Astrocyte of the cerebellum (primary cell): Measurements from ENCODE around the gene CCDC60.

Source experiments
- DNase-seq: peaks from one replicate; pipeline ENCODE4 v3.0.0-alpha.2; 2011; ENCODE audit warnings: low read depth
- H3K4me3 ChIP-seq: 2 replicates; pipeline ENCODE4 v1.5.1; 2011; ENCODE audit warnings: mild to moderate bottlenecking, low read depth, low read length, moderate library complexity
- in situ Hi-C: cut with HindIII; loops from 2 replicates; pipeline ENCODE4 v1.10.0; 2017; ENCODE audit warnings: low sequenced_read_pairs
- TF ChIP-seq, protein P1 (sequence below): IDR thresholded peaks from 2 replicates; pipeline ENCODE4 v1.5.1; 2012; ENCODE audit warnings: low read length, low read depth, moderate library complexity, mild to moderate bottlenecking; ENCODE audit errors: missing control alignments

The CCDC60 gene

DNA sequence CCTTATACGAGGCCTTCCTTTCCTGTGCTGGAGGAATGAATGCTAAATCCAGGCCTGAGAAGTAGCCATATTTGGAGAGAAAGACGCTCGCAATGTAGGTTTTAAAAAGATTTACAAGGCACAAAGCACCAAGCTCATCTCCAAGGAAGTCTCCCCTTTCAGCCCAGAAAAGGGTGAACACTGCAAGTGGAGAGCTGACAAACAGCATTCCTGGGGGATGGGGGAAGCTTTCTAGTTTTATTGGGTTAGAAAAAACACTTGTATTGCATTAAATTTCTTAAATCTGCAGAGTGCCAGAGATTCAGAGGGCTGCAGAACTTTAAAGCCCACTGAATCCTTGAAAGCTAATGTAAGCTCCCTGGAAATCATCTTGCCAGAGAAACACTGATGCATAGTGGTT, 34.6 kb downstream of the CCDC60 start:
- H3K4me3 ChIP-seq = no peak overlapping the region
- in situ Hi-C loops = no loop called here
- no peak for DNase-seq
- TF ChIP-seq, protein P1, sequence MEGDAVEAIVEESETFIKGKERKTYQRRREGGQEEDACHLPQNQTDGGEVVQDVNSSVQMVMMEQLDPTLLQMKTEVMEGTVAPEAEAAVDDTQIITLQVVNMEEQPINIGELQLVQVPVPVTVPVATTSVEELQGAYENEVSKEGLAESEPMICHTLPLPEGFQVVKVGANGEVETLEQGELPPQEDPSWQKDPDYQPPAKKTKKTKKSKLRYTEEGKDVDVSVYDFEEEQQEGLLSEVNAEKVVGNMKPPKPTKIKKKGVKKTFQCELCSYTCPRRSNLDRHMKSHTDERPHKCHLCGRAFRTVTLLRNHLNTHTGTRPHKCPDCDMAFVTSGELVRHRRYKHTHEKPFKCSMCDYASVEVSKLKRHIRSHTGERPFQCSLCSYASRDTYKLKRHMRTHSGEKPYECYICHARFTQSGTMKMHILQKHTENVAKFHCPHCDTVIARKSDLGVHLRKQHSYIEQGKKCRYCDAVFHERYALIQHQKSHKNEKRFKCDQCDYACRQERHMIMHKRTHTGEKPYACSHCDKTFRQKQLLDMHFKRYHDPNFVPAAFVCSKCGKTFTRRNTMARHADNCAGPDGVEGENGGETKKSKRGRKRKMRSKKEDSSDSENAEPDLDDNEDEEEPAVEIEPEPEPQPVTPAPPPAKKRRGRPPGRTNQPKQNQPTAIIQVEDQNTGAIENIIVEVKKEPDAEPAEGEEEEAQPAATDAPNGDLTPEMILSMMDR = no peak

DNA sequence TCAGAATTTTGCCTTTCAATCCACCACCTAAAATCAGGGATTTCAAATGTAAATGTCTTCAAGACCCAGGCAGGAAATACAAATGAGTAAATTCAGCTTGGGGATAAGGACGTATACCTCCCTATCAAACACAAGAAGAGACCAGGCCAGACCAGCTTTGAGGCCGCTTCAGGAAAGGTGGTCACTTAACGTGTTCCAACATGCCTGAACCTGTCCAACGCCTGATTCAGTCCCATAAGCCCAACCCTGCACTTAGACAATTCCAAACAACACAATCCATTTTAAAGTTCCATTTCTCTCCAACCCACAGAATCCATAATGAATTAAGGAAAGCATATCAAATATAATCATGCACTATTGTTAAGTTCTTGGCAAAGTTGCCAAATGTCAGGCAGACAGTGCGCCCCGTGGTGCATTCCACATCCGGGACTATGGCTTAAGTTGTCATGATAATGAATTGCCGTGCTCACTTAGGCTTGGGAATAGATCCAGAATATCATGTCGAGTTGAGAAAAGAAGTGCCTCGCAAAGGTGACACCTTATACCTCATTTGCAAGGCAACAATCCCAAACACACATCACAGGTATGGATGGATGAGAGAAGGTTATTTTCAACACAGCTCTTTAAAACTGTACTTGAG, 35.5 kb downstream of the CCDC60 start:
- TF ChIP-seq, protein P1 = no peak
- no peak for DNase-seq
- no peak overlapping the region for H3K4me3 ChIP-seq
- in situ Hi-C loops = no loop called here

DNA sequence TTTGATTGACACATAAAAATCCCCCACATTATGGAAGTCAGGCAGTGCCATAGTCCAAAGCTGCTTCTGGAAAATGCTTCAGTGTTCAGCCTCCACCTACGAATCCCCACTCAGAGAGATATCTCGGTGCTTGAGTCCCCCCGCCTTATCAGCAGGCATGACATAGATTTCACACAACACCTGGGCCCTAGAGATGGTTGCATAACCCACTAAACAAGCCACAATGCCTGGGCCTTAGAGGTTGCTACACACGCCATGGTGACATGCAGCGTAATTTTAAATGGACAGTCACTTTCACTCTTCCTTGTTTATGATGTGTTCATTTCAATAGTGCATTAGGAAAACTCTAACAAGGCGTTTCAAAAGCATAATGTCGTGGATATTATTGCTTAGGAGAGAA, 38.0 kb downstream of the CCDC60 start:
- no peak for DNase-seq
- H3K4me3 ChIP-seq = no peak overlapping the region
- TF ChIP-seq, protein P1 = no peak
- in situ Hi-C loops = no loop called here

DNA sequence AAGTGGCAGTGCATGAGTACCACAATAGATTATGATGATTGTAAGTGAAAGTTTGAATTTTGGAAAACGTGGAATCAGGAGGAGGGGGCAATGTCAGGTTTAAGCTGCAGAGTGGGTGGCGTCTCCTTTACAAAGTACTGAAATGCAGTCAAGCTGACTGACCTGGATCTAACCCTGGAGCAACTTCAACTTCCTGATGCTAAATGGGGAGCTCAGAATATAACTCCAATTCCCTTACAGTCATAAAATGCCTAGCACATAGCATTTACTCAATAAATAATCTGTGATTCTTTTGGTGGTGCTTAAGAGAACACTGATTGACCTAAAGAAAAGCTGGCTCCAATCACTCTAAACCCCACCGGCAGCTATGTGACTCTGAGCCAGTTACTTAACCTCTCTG, 38.5 kb downstream of the CCDC60 start:
- no peak for DNase-seq
- TF ChIP-seq, protein P1 = no peak
- no peak overlapping the region for H3K4me3 ChIP-seq
- in situ Hi-C loops = no loop called here

DNA sequence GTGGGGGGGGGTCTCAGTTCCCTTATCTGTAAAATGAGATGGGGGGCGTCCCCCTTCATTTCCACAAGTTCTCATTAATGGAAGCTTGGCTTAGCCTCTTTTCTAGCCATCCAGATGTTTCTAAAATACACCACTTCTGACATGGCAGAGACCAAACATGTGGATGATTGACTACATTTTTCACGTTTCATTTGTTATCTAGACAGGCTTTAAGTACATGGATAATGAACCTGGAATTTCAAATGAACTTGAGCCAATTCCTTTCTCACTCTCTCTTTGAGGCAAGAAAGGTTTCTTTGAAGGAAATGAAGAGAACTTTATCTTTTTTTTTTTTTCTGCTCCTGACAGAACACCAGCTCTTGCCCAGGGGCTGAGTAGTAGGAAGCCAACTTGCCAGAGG, 39.1 kb downstream of the CCDC60 start:
- no peak overlapping the region for H3K4me3 ChIP-seq
- TF ChIP-seq, protein P1 = no peak
- DNase-seq = no peak
- in situ Hi-C loops = no loop called here

DNA sequence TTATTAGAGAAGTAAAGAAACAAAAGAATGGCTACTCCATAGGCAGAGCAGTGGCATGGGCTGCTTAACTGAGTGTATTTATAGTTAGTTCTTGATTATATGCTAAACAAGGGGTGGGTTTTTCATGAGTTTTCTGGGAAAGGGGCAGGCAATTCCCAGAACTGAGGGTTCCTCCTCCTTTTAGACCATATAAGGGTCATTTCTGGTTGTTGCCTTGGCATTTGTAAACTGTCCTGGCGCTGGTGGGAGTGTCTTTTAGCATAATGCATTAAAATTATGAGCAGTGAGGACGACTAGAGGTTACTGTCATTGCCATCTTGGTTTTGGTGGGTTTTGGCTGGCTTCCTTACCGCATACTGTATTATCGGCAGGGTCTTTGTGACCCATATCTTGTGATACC, 40.1 kb downstream of the CCDC60 start:
- in situ Hi-C loops = loop anchor here (5.0 kb wide), 1 partner anchor 32 kb away; no protein-coding TSS in a partner anchor
- TF ChIP-seq, protein P1 = no peak
- DNase-seq = no peak
- no peak overlapping the region for H3K4me3 ChIP-seq
